Activated CD8-positive, alpha-beta memory T cell treated with anti-CD3 and anti-CD28 coated beads for 48 hours (primary cell): ENCODE data around the gene TFEB.

Source experiments
- DNase-seq, 3 experiments: peaks; one replicate each; pipeline ENCODE4 v3.0.0-alpha.2; 2020; ENCODE audit warnings: low read depth in 2 of 3, low spot score in 2 of 3

Gene TFEB

DNA sequence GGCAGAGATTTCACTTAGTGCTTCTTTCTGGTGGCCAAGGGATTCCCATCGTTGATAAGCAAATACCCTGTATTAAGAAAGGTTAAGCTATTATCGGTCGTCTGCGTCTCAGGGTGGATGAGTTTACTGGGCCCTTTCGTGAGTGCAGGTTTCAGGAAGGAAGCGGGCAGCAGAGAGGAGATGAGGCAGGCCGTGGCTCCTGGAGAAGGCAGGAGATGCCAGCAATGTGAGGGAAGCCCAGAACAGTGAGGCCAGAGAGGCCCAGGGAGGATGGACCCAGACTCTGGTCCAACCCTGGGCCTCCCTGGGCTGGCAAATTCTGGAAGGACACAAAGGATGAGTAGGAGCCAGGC lies 11.2 kb downstream of the TFEB start:
- DNase-seq, result no peak

DNA sequence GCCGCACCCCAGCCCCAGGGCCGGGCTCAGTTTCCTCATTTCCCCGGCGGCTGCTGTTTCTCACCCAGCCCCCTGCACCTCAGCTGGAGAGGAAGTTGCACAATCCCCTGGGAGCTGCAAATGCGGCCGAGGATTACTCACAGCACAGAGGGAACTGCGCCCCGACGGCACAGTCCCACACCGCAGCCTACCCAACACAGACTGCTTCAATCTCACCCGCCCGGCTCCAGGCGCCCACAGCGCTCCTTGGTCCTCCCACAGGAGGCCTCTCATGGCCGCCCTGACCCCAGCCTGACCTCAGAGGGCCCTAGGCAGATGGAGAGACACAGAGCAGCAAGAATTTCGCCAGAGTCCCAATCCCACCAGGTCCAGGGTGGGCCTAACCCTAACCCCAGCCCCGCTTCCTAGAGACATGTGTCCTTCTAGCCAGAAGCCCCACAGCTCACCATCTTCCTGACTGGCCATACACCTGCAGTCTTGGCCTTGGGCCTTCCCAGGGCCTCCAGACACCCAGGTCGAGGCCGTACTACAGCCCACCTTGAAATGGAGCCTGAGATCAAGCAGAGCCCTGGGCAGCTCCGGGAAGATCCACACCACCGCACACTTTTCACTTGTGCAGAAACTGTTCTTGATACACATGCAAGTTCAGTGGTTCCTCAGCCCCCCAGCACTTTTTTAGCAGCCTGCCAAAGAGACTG lies 11.7 kb downstream of the TFEB start:
- no peak for DNase-seq

DNA sequence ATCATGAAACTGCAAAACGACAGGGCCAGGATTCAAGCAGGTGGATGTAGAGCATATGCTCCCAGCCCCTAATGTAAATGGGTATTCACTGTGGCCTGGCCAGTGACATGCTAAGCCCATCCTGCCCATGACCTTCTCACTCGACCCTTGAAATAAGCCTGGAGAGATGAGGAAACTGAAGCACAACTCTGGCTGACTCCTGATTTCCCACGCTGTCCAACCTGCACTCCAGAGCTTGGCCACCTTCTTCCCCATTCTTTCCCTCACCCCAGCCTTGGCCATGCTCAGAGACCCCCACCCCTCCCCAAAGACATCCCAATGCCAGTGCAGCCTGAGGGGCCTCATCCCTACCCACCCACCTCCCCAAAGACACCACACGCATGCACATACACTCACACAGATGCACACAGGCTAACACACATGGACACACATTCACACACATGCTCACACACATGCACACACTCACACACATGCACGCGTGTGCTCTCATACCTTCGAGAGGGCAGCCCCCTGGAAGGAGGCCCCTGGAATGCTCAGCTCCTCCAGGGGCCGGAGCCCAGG lies 12.4 kb downstream of the TFEB start:
- no peak for DNase-seq

DNA sequence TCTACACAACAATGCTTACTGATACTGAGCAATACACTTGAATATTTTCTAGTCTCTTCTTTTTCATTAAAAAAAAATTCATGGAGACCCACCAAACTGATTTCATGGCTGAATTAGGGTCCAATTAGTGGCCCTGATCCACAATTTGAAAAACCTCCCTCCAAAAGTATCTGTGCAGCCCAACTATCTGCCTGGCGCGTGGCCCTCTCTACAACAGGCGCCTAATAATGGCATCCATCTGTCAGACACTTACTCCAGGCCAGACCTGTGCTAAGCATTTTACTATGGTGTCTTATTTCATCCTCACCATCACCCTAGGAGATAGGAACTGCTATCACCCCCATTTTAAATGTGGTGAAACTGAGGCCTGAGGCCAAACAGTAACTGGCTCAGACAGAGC lies 14.0 kb downstream of the TFEB start:
- no peak for DNase-seq

DNA sequence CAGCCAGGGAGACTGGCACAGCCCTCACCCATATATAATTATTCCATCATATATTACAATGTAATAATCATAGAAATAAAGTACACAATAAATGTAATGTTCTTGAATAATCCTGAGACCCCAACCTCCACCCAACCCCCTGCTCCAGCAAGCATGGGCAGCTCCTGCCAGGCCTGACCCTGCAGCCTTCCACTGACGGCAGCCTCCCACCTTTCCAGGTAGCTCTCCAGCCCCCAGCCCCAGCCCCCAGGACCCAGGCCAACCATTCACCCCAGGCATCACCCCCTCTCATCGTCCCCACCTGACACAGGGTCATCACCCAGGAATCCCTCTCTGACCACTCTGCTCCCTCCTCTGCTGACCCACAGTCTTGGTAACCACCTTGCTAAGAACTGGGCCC lies 14.6 kb downstream of the TFEB start:
- DNase-seq, result no peak

DNA sequence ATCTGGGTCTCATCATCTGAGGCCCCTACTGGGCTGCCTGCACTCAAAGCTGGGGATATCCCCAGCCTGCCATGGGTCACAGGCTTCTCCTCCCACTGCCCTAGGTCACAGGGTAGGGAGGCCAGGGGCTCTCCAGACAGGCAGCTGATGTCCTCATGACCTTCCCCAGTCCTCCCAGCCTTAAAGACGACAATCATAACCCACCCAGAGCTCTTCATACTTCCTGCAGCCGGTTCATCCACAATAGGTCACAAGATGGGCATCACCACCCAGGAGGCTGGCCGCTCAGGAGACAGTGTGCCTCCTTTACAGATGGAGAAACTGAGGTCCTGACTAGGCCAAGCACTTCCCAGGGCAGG lies 15.2 kb downstream of the TFEB start:
- no peak for DNase-seq

DNA sequence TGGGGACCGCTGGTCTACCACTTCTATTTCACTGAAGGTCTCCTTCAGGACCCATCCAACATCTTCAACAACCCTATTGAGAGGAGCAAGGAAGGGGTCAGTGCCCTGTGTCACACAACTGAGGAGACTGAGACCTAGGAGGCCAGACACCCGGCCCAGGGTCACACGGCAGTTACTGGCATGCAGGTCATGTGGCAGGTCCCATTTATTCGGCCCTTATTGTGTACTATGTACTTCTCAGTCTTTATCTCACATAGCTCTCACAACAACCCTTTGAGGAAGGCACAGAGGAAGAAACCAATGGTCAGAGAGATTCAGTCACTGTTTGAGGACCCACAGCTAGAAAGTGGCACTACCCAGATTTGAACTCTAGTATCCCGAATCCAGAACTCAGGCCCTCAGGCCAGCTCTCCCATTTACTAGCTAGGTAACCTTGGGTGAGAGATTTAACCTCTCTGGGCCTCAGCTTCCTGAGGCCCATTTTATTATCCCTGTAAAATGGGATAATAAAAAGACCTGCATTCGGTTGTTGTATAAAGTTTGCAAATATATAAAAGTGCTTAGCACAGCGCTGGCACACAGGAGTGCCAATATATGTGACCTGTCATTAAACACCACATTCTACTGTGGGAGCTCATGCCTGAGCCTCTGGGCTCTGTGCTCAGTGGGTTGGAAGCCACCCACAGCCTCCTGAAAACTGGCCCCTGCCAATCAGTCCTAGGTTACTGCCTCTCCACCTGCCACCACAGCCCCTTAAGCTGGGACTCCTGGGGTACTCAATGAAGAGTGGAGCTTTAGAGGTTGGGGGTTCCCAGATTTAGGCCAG lies 15.8 kb downstream of the TFEB start:
- no peak for DNase-seq

DNA sequence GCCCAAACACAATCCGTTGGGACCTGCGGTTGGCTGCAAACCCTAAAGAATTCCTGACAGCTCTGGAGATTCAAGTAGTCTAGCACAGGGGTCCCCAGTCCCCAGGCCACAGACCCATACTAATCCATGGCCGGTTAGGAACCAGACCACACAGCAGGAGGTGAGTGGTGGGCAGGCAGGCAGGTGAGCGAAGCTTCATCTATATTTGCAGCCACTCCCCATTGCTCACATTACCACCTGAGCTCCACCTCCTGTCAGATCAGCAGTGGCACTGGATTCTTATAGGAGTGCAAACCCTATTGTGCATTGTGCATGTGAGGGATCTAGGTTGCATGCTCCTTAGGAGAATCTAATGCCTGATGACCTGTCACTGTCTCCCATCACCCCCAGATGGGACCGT lies 16.6 kb downstream of the TFEB start:
- no peak for DNase-seq

DNA sequence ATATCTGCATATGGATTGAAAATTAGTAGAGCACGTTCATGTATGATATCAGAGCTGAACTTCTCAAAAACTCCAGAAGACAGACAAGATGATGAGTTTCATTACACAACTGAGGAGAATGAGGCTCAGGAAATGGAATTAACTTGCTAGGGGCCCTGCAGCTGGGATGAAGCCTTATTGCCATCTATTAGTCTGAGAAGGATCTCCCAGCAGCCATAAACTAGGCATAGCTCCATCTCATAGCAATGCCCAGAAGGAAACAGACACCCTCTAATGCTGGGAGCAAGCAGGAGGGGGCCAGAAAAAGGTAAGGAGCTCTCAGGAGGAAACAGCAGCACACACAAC lies 18.0 kb downstream of the TFEB start:
- no peak for DNase-seq

DNA sequence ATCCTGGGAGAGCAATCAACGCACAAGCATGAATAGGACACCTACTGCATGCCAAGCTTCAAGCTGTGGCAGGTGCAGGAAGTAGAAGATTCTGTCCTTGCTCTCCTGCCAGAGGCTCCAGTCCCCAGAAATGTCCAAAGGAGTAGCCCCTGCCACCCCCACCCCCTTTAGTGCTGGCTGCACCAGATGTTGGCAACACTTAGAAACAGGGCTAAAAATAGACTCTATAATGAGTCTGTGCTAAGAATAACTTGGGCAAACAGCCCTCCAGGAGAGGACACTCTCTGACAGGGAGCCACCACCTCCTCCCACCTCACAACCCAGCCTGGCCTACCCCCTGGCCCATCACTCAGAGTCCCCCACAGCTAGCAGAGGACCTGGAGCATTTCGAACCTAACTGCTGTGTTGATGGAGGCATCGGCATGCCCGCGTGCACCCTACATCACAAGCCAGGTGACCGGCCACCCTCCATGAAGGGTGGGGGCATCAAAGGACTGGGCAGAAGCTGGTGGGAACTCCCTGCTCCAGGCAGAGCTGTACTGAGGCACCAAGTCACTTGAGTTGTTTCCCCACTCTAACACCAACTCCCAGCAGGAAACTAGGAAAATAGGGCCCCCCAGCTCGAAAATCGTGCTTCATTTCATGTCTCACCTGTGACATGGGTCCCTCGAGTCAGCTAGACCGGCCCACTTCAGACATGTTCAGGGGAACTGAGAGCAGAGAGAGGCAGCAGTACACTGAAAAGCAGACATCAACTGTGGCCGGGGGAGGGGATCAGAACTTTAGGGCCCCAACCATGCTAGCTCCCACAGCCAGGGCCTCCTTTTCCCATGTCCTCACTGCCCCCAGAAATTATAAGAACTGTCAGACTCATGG lies 18.7 kb downstream of the TFEB start:
- no peak for DNase-seq

DNA sequence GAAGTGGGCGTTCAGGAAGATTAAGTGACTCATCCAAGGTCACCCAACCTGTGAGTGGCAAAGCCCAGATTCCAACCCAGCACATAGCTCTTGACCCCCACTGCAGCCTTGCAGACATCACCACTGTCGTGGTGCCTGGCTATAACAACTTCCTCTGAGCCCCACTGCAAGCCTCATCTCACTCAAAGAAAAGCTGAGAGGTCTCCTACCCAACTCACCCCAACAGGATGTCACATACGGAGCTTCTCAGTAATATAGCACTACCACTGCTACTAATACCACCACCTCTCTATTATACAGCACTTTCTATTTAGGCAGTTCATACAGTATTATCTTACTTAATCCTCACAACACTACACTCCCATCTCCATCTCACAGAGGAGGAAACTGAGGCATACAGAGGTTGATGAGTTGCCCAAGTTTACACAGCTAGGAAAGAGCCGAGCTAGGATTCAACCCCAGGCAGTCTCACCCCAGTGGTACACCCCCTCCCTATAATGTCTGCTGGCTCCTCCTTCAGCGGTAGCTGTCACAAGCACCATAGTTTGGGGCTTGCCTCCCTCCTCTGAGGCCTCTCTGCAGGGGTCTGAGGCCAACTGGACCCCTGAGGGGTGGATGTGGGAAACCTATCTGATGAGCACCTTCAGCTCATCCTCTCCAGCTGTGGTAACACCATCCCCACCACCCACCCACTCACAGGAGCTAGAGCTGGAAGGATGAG lies 19.5 kb downstream of the TFEB start:
- no peak for DNase-seq

DNA sequence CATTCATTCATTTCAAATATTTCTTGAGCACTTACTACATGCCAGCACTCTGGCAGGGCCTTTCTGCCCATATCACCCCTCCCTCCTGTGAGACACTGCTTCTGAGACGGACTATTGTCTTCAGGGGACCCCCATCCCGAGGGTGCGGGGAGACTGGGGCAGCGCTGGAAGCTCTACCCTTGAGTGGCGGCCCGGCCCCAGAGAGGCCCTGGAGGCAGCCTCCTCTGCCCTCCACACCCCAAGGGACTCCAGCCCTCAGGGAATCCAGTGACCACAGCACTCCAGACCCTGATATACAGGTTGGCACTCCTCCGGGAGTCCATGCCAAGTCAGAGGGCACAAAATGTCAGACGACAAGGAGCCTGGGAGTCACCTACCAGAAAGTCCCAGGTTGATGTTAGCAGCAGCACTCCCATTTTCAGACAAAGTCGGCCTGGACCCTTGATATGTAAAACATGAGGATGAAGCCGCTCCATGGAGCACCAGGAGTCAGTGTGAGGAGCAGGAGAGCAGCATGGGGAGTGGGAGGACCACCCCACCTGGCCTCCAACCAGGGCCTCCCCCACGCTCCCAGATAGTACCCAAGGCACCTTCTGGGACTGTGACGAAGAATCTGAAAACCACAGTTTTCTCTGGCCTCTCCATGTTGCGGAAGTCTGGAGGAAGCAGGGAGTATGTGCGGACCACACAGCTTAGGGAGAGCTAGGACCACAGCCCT lies 20.7 kb downstream of the TFEB start:
- no peak for DNase-seq

DNA sequence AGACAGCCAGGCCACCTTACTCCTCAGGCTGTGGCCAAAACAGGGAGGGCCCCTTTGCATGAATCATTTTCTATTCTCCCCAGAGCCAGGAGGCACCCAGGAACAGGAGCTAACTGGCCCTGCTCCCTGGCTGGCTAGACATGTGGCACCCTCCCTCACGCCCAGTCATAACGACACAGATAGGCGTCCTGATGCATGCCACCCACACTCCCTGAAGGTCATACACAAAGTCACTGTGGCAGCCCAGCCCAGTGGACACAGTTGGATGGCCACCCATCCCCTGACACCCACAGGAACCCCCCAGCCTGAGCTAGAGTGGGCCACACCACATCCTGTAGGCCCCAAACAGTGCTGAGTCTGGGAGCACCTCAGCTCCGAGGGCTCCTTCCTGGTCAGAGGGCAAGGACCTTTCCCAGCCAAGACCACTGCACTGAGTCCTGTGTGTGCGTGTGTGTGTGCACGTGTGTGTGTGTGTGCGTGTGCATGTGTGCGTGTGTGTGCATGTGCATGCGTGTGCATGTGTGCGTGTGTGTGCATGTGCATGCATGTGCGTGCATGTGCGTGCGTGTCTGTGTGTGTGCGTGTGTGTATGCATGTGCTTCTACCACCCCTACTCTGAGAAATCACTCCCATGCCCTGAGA lies 21.6 kb downstream of the TFEB start:
- no peak for DNase-seq

DNA sequence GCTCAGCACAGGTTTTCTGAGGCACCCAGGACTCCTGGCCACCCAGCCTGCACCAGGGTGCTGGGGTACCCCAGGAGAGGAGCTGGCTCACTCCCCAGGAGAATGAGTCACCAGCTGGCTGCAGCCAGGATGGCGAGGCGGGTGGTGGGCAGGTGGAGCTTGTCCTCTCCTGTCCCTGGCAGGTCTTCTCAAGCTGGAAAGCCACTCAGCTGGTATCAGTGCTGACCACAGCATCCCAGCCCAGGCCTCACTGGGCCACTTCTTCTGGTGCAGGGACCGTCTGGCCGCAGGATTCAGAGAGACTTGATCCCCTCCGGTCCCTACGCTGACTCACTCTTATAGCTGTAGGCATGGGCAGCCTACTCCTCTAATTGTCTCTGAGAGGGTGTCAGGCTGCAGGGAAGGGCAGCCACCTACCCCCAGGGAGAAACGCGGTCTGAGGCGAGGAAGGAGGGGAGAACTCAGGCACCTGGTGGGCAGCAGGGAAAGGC lies 22.2 kb downstream of the TFEB start:
- no peak for DNase-seq

DNA sequence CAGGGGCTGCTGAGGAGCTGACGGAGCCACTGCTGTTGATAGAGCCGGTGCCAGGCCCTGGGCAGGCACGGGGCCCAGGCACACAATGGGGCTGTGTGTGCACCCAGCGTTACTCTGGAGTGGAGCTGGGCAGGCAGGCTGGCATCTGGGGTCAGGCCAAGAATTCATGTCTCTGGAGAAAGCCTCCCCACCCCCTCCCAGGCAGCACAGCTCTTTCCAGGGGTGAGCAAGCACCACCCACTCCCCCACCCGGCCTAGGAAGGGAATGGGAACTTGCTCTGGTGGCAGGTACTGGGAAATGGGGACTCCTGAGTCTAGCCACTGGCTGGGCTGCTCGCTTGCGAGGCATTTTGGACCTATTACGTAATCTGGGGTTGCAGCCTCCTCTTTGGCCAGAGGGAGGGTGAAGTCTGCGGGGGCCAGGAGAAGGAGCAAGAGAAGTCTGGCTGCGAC lies 22.7 kb downstream of the TFEB start:
- no peak for DNase-seq

DNA sequence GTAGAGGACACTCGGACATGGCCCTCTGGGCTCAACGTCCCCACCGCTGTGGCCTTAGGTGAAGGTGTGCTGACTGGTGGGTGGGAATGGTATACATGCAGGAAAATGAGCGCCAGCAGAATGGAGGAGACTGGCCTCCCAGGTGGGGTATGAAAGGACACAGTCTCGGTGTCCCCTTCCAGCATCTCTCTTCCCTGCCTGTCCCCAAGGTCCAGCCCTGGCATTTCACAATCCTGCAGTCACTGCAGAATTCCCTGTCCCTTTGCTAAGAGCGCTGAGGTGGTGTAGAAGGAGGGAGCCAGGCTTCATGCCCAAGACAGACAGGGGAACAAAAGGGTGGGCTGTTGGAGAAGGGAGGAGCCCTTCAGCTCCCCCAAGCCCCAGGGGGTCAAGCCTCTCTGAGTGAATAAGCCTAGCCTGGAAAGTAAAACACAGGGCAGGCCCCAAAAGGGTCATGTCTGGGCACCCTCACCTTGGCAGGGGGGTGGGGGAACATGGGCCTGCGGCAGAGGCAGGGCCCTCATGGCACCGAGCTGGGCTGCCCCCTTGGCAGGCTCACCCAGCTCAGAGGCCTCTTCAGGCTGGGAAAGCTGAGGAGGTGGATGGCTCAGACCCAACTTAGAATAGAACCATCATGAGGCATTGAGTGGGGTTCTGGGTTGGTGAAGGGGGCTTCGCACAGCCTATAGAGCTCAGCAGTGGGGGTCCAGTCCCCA lies 23.9 kb downstream of the TFEB start:
- DNase-seq, result no peak

DNA sequence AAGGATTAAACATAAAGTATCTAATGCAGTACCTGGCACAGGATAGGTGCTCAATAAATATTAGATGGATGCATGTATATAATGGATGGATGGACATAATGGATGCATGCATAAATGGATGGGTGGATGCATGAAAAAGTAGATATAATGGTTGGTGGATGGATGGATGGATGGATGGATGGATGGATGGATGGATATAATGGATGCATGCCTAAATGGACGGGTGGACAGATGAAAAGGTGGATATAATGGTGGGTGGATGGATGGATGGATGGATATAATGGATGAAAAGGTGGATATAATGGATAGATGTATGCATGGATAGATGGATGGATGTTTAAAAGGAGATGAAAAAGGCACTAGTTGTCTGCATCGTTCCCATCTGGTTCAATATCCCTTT lies 26.0 kb downstream of the TFEB start:
- no peak for DNase-seq

DNA sequence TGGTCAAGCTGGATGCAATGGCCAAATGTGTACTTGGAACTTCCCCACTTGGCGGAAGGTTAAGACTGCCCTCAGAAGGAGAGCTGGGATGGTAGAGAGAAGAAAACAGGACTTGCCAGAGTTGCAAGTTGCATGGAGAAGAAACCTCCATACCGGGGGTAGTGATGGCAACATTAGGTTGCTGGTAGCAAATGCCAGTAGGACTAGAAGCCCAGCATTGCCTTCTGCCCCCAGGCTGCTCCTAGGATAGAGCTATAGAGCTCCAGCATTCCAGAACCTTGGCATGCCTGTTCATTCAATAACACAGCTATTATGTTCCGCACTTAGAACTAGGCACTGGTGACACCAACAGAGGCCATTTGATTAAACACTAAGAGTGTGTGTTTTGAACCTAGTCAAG lies 26.6 kb downstream of the TFEB start:
- DNase-seq, result no peak

DNA sequence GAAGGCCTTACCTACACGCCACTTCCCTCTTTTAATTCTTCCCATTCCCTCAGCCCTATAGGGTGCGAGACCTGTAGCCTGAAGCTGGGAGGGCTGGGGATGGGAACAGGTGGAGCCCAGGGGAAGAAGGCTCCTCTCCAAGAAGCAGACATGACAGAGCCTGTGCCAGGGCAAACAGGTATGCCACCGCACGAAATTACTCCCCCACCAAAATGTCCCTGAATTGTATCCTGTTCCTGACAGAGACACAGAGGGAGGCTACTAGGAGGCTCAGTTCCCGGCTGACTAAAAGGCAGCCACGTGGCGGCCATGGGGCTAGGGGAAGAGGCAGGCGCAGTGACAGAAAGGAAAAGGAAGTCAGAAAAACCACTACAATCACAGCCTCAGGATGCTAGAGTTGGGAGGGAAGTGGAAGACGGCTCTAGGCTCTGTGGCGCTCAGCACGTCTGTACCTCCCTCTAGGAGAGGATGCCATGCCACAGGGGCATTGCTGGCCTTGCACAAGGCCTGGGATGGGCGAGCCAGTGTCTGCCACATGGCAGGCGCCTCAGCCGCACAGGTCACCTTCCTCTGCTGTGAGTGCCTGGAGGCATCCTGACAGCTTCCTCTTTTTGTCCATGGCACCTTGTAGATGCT lies 27.7 kb downstream of the TFEB start:
- peak in 1 of 3 experiments; percentile 22 for DNase-seq
